ENCODE results near the gene TNFRSF11A.

GRCh38 chr18:62329691-62330454 is 4.8 kb downstream of the TNFRSF11A start:
- TF ChIP-seq EZH2 (IDR thresholded peaks at IDR 0.05; ENCODE audit: borderline replicate concordance) (no peak), CTCF (IDR thresholded peaks at IDR 0.05; ENCODE audit: poor library complexity) (no peak), EZH2phosphoT487 (IDR thresholded peaks at IDR 0.05; ENCODE audit: low read depth, severe bottlenecking, unreplicated experiment) (no peak)

Data from hepatocyte (in vitro differentiated cells).